ENCODE data around the gene PPP2R3A.
"Not testable (repeated sequence)": the region's sequence is repeated elsewhere in the genome, so short reads cannot be mapped to it uniquely, and the experiment has no call there.

Gene PPP2R3A

GRCh38 chr3:136192195-136192594 lies 226.7 kb downstream of the PPP2R3A start:
- not testable (repeated sequence) for H3K18ac ChIP-seq (ENCODE audit: low read length); H2BK5ac ChIP-seq (ENCODE audit: low read length); H4K91ac ChIP-seq (ENCODE audit: low read depth, low read length, poor library complexity); H2BK12ac ChIP-seq (ENCODE audit: low read length); H3K79me1 ChIP-seq (ENCODE audit: low read depth, low read length); H3K27ac ChIP-seq (replicated peaks; ENCODE audit: low read length); H4K8ac ChIP-seq (ENCODE audit: low read depth, low read length); DNase-seq (ENCODE audit: low spot score); H3K23ac ChIP-seq (ENCODE audit: low read depth, low read length, poor library complexity); H3K4me2 ChIP-seq (ENCODE audit: insufficient read depth, low read length, poor library complexity, severe bottlenecking); H3K9ac ChIP-seq (ENCODE audit: low read depth, low read length, poor library complexity); H2BK120ac ChIP-seq (ENCODE audit: low read depth, low read length); H3K4me1 ChIP-seq (ENCODE audit: control insufficient read depth in 2 of 2, insufficient read depth in 1 of 2, low read depth in 1 of 2, low read length in 2 of 2); H2AK5ac ChIP-seq (ENCODE audit: low read depth, low read length); H3K4ac ChIP-seq (ENCODE audit: low read length); H2BK15ac ChIP-seq (ENCODE audit: low read length); H3K27me3 ChIP-seq (ENCODE audit: control insufficient read depth in 3 of 3, insufficient read depth in 3 of 3, low read depth in 1 of 3, low read length in 3 of 3); H2AFZ ChIP-seq (ENCODE audit: low read length); H3K14ac ChIP-seq (ENCODE audit: low read length)
- no CpG with 5 or more reads among the region's 6 CpGs for WGBS, 2 donors (ENCODE audit: extremely low coverage in 2 of 2, insufficient read length in 2 of 2, insufficient replicate concordance in 1 of 2)
- Histone ChIP-seq H3K4me3 (ENCODE audit: low read length in 2 of 2) (peak overlapping the region in 1 of 2 donors; percentile 21), H3K36me3 (replicated peaks in 1 of 2; ENCODE audit: control insufficient read depth in 2 of 2, insufficient read depth in 2 of 2, low read length in 2 of 2) (peaks cover 0 to 22% of the 10 kb centered on the region in 2 donors), H3K9me3 (replicated peaks in 1 of 2; ENCODE audit: control insufficient read depth in 2 of 2, insufficient read depth in 1 of 2, low read depth in 1 of 2, low read length in 2 of 2) (peaks cover 0 to 12% of the 10 kb centered on the region in 2 donors)

GRCh38 chr3:136192831-136193230 lies 227.3 kb downstream of the PPP2R3A start:
- Histone ChIP-seq H3K23ac (ENCODE audit: low read depth, low read length, poor library complexity) (no peak overlapping the region), H2BK15ac (ENCODE audit: low read length) (no peak overlapping the region), H4K91ac (ENCODE audit: low read depth, low read length, poor library complexity) (no peak overlapping the region), H3K27ac (replicated peaks; ENCODE audit: low read length) (no peak overlapping the region), H3K18ac (ENCODE audit: low read length) (no peak overlapping the region), H2AK5ac (ENCODE audit: low read depth, low read length) (no peak overlapping the region), H3K4me2 (ENCODE audit: insufficient read depth, low read length, poor library complexity, severe bottlenecking) (no peak overlapping the region), H3K9me3 (replicated peaks in 1 of 2; ENCODE audit: control insufficient read depth in 2 of 2, insufficient read depth in 1 of 2, low read depth in 1 of 2, low read length in 2 of 2) (peaks cover 0 to 12% of the 10 kb centered on the region in 2 donors), H3K36me3 (replicated peaks in 1 of 2; ENCODE audit: control insufficient read depth in 2 of 2, insufficient read depth in 2 of 2, low read length in 2 of 2) (peaks cover 0 to 22% of the 10 kb centered on the region in 2 donors), H2BK5ac (ENCODE audit: low read length) (no peak overlapping the region), H3K27me3 (ENCODE audit: control insufficient read depth in 3 of 3, insufficient read depth in 3 of 3, low read depth in 1 of 3, low read length in 3 of 3) (no peaks in the 10 kb centered on the region), H3K14ac (ENCODE audit: low read length) (no peak overlapping the region), H2BK12ac (ENCODE audit: low read length) (no peak overlapping the region), H3K4me1 (ENCODE audit: control insufficient read depth in 2 of 2, insufficient read depth in 1 of 2, low read depth in 1 of 2, low read length in 2 of 2) (peaks cover 5 to 8% of the 10 kb centered on the region in 2 donors), H3K9ac (ENCODE audit: low read depth, low read length, poor library complexity) (no peak overlapping the region), H2BK120ac (ENCODE audit: low read depth, low read length) (no peak overlapping the region), H2AFZ (ENCODE audit: low read length) (no peak overlapping the region), H4K8ac (ENCODE audit: low read depth, low read length) (no peak overlapping the region), H3K79me1 (ENCODE audit: low read depth, low read length) (peaks cover 7% of the 10 kb centered on the region), H3K4ac (ENCODE audit: low read length) (no peak overlapping the region), H3K4me3 (ENCODE audit: low read length in 2 of 2) (peak overlapping the region in 1 of 2 donors; percentile 86)
- DNase-seq (ENCODE audit: low spot score) = no peak
- no CpG with 5 or more reads among the region's 2 CpGs for WGBS, 2 donors (ENCODE audit: extremely low coverage in 2 of 2, insufficient read length in 2 of 2, insufficient replicate concordance in 1 of 2)

GRCh38 chr3:136193278-136194054 lies 227.9 kb downstream of the PPP2R3A start:
- Histone ChIP-seq H4K91ac (ENCODE audit: low read depth, low read length, poor library complexity) (no peak overlapping the region), H3K9ac (ENCODE audit: low read depth, low read length, poor library complexity) (no peak overlapping the region), H3K9me3 (replicated peaks in 1 of 2; ENCODE audit: control insufficient read depth in 2 of 2, insufficient read depth in 1 of 2, low read depth in 1 of 2, low read length in 2 of 2) (peaks cover 0 to 12% of the 10 kb centered on the region in 2 donors), H3K36me3 (replicated peaks in 1 of 2; ENCODE audit: control insufficient read depth in 2 of 2, insufficient read depth in 2 of 2, low read length in 2 of 2) (peaks cover 0 to 22% of the 10 kb centered on the region in 2 donors), H2BK12ac (ENCODE audit: low read length) (no peak overlapping the region), H3K23ac (ENCODE audit: low read depth, low read length, poor library complexity) (no peak overlapping the region), H3K18ac (ENCODE audit: low read length) (no peak overlapping the region), H3K4me3 (ENCODE audit: low read length in 2 of 2) (peak overlapping the region; percentile 69 to 86), H3K4me1 (ENCODE audit: control insufficient read depth in 2 of 2, insufficient read depth in 1 of 2, low read depth in 1 of 2, low read length in 2 of 2) (peaks cover 3 to 8% of the 10 kb centered on the region in 2 donors), H3K4ac (ENCODE audit: low read length) (no peak overlapping the region), H3K14ac (ENCODE audit: low read length) (no peak overlapping the region), H2BK5ac (ENCODE audit: low read length) (no peak overlapping the region), H2BK15ac (ENCODE audit: low read length) (no peak overlapping the region), H2AFZ (ENCODE audit: low read length) (no peak overlapping the region), H2AK5ac (ENCODE audit: low read depth, low read length) (no peak overlapping the region), H3K27me3 (ENCODE audit: control insufficient read depth in 3 of 3, insufficient read depth in 3 of 3, low read depth in 1 of 3, low read length in 3 of 3) (no peaks in the 10 kb centered on the region), H3K4me2 (ENCODE audit: insufficient read depth, low read length, poor library complexity, severe bottlenecking) (peak overlapping the region; percentile 69), H3K27ac (replicated peaks; ENCODE audit: low read length) (no peak overlapping the region), H3K79me1 (ENCODE audit: low read depth, low read length) (peaks cover 7% of the 10 kb centered on the region), H4K8ac (ENCODE audit: low read depth, low read length) (no peak overlapping the region), H2BK120ac (ENCODE audit: low read depth, low read length) (no peak overlapping the region)
- no peak for DNase-seq (ENCODE audit: low spot score)
- no CpG with 5 or more reads among the region's 6 CpGs for WGBS, 2 donors (ENCODE audit: extremely low coverage in 2 of 2, insufficient read length in 2 of 2, insufficient replicate concordance in 1 of 2)

GRCh38 chr3:136194409-136195257 lies 229.1 kb downstream of the PPP2R3A start:
- H3K14ac ChIP-seq (ENCODE audit: low read length) = no peak overlapping the region
- peaks cover 4% of the 10 kb centered on the region for H3K79me1 ChIP-seq (ENCODE audit: low read depth, low read length)
- peak overlapping the region; percentile 99 for H3K18ac ChIP-seq (ENCODE audit: low read length)
- H4K8ac ChIP-seq (ENCODE audit: low read depth, low read length) = no peak overlapping the region
- no peak overlapping the region for H2BK12ac ChIP-seq (ENCODE audit: low read length)
- H3K9me3 ChIP-seq (replicated peaks in 1 of 2; ENCODE audit: control insufficient read depth in 2 of 2, insufficient read depth in 1 of 2, low read depth in 1 of 2, low read length in 2 of 2) = peaks cover 0 to 12% of the 10 kb centered on the region in 2 donors
- no peak overlapping the region for H3K4ac ChIP-seq (ENCODE audit: low read length)
- peak overlapping the region; percentile 80 for H3K4me2 ChIP-seq (ENCODE audit: insufficient read depth, low read length, poor library complexity, severe bottlenecking)
- H2AK5ac ChIP-seq (ENCODE audit: low read depth, low read length) = no peak overlapping the region
- H2BK120ac ChIP-seq (ENCODE audit: low read depth, low read length) = no peak overlapping the region
- H3K9ac ChIP-seq (ENCODE audit: low read depth, low read length, poor library complexity) = peak overlapping the region; percentile 99
- H3K27ac ChIP-seq (replicated peaks; ENCODE audit: low read length) = peak overlapping the region; percentile 100
- no peak overlapping the region for H4K91ac ChIP-seq (ENCODE audit: low read depth, low read length, poor library complexity)
- peak overlapping the region; percentile 100 for H2BK5ac ChIP-seq (ENCODE audit: low read length)
- H3K27me3 ChIP-seq (ENCODE audit: control insufficient read depth in 3 of 3, insufficient read depth in 3 of 3, low read depth in 1 of 3, low read length in 3 of 3) = no peaks in the 10 kb centered on the region
- H3K4me1 ChIP-seq (ENCODE audit: control insufficient read depth in 2 of 2, insufficient read depth in 1 of 2, low read depth in 1 of 2, low read length in 2 of 2) = peaks cover 3 to 8% of the 10 kb centered on the region in 2 donors
- peak overlapping the region; percentile 96 for H2AFZ ChIP-seq (ENCODE audit: low read length)
- peak overlapping the region; percentile 81 for H2BK15ac ChIP-seq (ENCODE audit: low read length)
- peak overlapping the region; percentile 86 to 96 for H3K4me3 ChIP-seq (ENCODE audit: low read length in 2 of 2)
- H3K23ac ChIP-seq (ENCODE audit: low read depth, low read length, poor library complexity) = peak overlapping the region; percentile 99
- WGBS, 2 donors (ENCODE audit: extremely low coverage in 2 of 2, insufficient read length in 2 of 2, insufficient replicate concordance in 1 of 2) = no CpG with 5 or more reads among the region's 47 CpGs
- peak; percentile 37 for DNase-seq (ENCODE audit: low spot score)
- H3K36me3 ChIP-seq (replicated peaks in 1 of 2; ENCODE audit: control insufficient read depth in 2 of 2, insufficient read depth in 2 of 2, low read length in 2 of 2) = peaks cover 0 to 22% of the 10 kb centered on the region in 2 donors

Measured in neuronal stem cell (in vitro differentiated cells).